GM12878 (cell line): ENCODE data around the gene ING4. TPM values are rescaled to one million over a fixed set of nuclear protein-coding genes. Genes with fewer than 3 reads are reported as not detected.

Experiments
- ATAC-seq: fragments of 200-7000 bp; cut with Tn5 transposase; 3 replicates; pipeline ENCODE4 v1.9.1; 2020; ENCODE audit warnings: mild to moderate bottlenecking, moderate library complexity
- BruUV-seq: library from RNA; stranded (reverse); fragments of 400-500 nt; replicated peaks from 2 replicates; lab custom pipeline; 2021; lab: Mats Ljungman, UMichigan
- CTCF ChIA-PET: fragments of 300-600 bp; sonication (Branson Sonifier 250); formaldehyde crosslinking; extraction: SDS; loops from one replicate; lab custom pipeline; 2021; ENCODE audit warnings: inconsistent platforms; lab: Yijun Ruan, JAX
- POLR2A ChIA-PET: fragments of 350-600 bp; formaldehyde crosslinking; extraction: SDS; loops from one replicate; lab custom pipeline; 2021; ENCODE audit warnings: inconsistent platforms; lab: Charles Lee
- RAD21 ChIA-PET: fragments of 300-600 bp; sonication (Branson Sonifier 250); formaldehyde crosslinking; loops from one replicate; lab custom pipeline; 2023; ENCODE audit warnings: antibody characterized with exemption; ENCODE audit not compliant: unreplicated experiment; lab: Charles Lee
- SMC1A ChIA-PET: fragments of 300-600 bp; sonication (Branson Sonifier 250); formaldehyde crosslinking; loops from one replicate; lab custom pipeline; 2023; ENCODE audit not compliant: unreplicated experiment, uncharacterized antibody; lab: Charles Lee
- DNase-seq: peaks from one replicate; pipeline ENCODE4 v3.0.0-alpha.2; 2011; ENCODE audit warnings: low read depth, low spot score
- FAIRE-seq: peaks from 3 replicates; lab custom pipeline; 2011; peaks lifted over from hg19 to GRCh38; lab: Jason Lieb, UNC
- H2AFZ ChIP-seq: 2 replicates; pipeline ENCODE4 v1.6.0; 2011; ENCODE audit warnings: low read depth, low read length, control low read depth; ENCODE audit not compliant: control insufficient read depth
- H3K27ac ChIP-seq: 2 replicates; pipeline ENCODE4 v1.5.1; 2011; ENCODE audit warnings: control low read depth; ENCODE audit not compliant: control insufficient read depth, insufficient read depth
- H3K27me3 ChIP-seq, 2 experiments: replicated peaks in 1 of 2; 2 replicates each; pipeline versions ENCODE4 v1.6.0 to v1.6.1; 2011; ENCODE audit warnings: low read length in 1 of 2; ENCODE audit not compliant: control insufficient read depth in 2 of 2, insufficient read depth in 2 of 2
- H3K36me3 ChIP-seq, 2 experiments: 2 replicates each; pipeline ENCODE4 v1.5.1; 2011; ENCODE audit warnings: low read length in 1 of 2; ENCODE audit not compliant: control insufficient read depth in 2 of 2, insufficient read depth in 2 of 2
- H3K4me1 ChIP-seq: 2 replicates; pipeline ENCODE4 v1.6.1; 2011; ENCODE audit warnings: mild to moderate bottlenecking, low read length, moderate library complexity, mixed read lengths; ENCODE audit not compliant: control insufficient read depth, insufficient read depth
- H3K4me2 ChIP-seq: 2 replicates; pipeline ENCODE4 v1.6.0; 2011; ENCODE audit warnings: control low read depth; ENCODE audit not compliant: control insufficient read depth, insufficient read depth
- H3K4me3 ChIP-seq: fragments of 200-600 bp; sonication (generic); 2 replicates; pipeline ENCODE4 v1.5.1; 2016
- H3K79me2 ChIP-seq: 2 replicates; pipeline ENCODE4 v1.6.0; 2011; ENCODE audit warnings: low read length; ENCODE audit not compliant: control insufficient read depth, insufficient read depth
- H3K9ac ChIP-seq: 2 replicates; pipeline ENCODE4 v1.8.0; 2011; ENCODE audit warnings: low read length, control low read depth, mixed read lengths; ENCODE audit not compliant: control insufficient read depth, insufficient read depth
- H3K9me3 ChIP-seq: replicated peaks from 3 replicates; pipeline ENCODE4 v1.5.1; 2011; ENCODE audit warnings: mild to moderate bottlenecking, low read length; ENCODE audit not compliant: control insufficient read depth, insufficient read depth
- H4K20me1 ChIP-seq: 2 replicates; pipeline ENCODE4 v1.6.0; 2011; ENCODE audit not compliant: control insufficient read depth, insufficient read depth
- BHLHE40 ChIP-seq, 2 experiments: fragments of 450-650 bp in 1 of 2; IDR thresholded peaks; 2 replicates each; pipeline ENCODE4 v1.6.1; 2011 to 2017; ENCODE audit warnings: low read depth in 2 of 2, borderline replicate concordance in 1 of 2, improper control_type of control experiment in 1 of 2, low read length in 1 of 2, mild to moderate bottlenecking in 1 of 2
- FOXM1 ChIP-seq: IDR thresholded peaks from 2 replicates; pipeline ENCODE4 v1.6.1; 2012; ENCODE audit warnings: low read depth, mild to moderate bottlenecking, inconsistent platforms, low read length, moderate library complexity
- HDGF ChIP-seq: fragments of 450-650 bp; IDR thresholded peaks from 2 replicates; pipeline ENCODE4 v1.6.1; 2016; ENCODE audit warnings: antibody characterized with exemption
- IKZF1 ChIP-seq: fragments of 450-650 bp; conservative IDR thresholded peaks from 2 replicates; pipeline ENCODE4 v1.6.1; 2017; ENCODE audit warnings: antibody characterized with exemption, mild to moderate bottlenecking
- IKZF2 ChIP-seq, 2 experiments: fragments of 450-650 bp; IDR thresholded peaks; 2 replicates each; pipeline ENCODE4 v1.6.1; 2017; ENCODE audit warnings: mild to moderate bottlenecking in 2 of 2, moderate library complexity in 2 of 2
- MEF2A ChIP-seq: IDR thresholded peaks from 2 replicates; pipeline ENCODE4 v1.6.1; 2011; ENCODE audit warnings: low read depth, mild to moderate bottlenecking, low read length, moderate library complexity; ENCODE audit not compliant: insufficient read depth
- MTA2 ChIP-seq: fragments of 450-650 bp; IDR thresholded peaks from 2 replicates; pipeline ENCODE4 v1.6.1; 2016; ENCODE audit warnings: low read depth, mild to moderate bottlenecking, moderate library complexity
- MXI1 ChIP-seq: fragments of 150-350 bp; IDR thresholded peaks from 2 replicates; pipeline ENCODE4 v1.6.1; 2011; ENCODE audit warnings: low read depth, mild to moderate bottlenecking, inconsistent platforms, low read length, improper control_type of control experiment
- NFIC ChIP-seq: IDR thresholded peaks from 2 replicates; pipeline ENCODE4 v1.6.1; 2012; ENCODE audit warnings: low read depth, mild to moderate bottlenecking, inconsistent platforms, low read length, moderate library complexity
- NR2C1 ChIP-seq: fragments of 450-650 bp; IDR thresholded peaks from 2 replicates; pipeline ENCODE4 v1.6.1; 2017; ENCODE audit warnings: antibody characterized with exemption, mild to moderate bottlenecking, moderate library complexity
- NR2C2 ChIP-seq: IDR thresholded peaks from 2 replicates; pipeline ENCODE4 v1.6.1; 2011; ENCODE audit warnings: borderline replicate concordance, low read depth; ENCODE audit not compliant: control insufficient read depth, insufficient read length
- POU2F2 ChIP-seq: IDR thresholded peaks from 3 replicates; pipeline ENCODE4 v1.6.1; 2011; ENCODE audit warnings: low read depth, mild to moderate bottlenecking, low read length, borderline replicate concordance
- RAD51 ChIP-seq: fragments of 450-650 bp; IDR thresholded peaks from 2 replicates; pipeline ENCODE4 v1.6.1; 2016; ENCODE audit warnings: moderate library complexity, mild to moderate bottlenecking, inconsistent platforms
- RUNX3 ChIP-seq: IDR thresholded peaks from 2 replicates; pipeline ENCODE4 v1.6.1; 2012; ENCODE audit warnings: low read length, inconsistent platforms
- SIN3A ChIP-seq: IDR thresholded peaks from 2 replicates; pipeline ENCODE4 v1.6.1; 2012; ENCODE audit warnings: low read depth, low read length, improper control_type of control experiment
- SPI1 ChIP-seq: IDR thresholded peaks from 2 replicates; pipeline ENCODE4 v1.6.1; 2011; ENCODE audit warnings: low read depth, mild to moderate bottlenecking, low read length, moderate library complexity, borderline replicate concordance; ENCODE audit not compliant: insufficient read depth
- ZSCAN29 ChIP-seq: fragments of 450-650 bp; IDR thresholded peaks from 2 replicates; pipeline ENCODE4 v1.6.1; 2017; ENCODE audit warnings: mild to moderate bottlenecking, moderate library complexity
- WGBS: methylation state at CpG from one replicate; pipeline ENCODE4 v1.1.6; 2016; ENCODE audit warnings: low lambda C conversion rate; ENCODE audit not compliant: insufficient replicate concordance, insufficient coverage; ENCODE audit errors: missing lambda C conversion rate; 5-methylcytosine and 5-hydroxymethylcytosine counted together
- in situ Hi-C: fragments of 300-500 bp; cut with MboI; formaldehyde crosslinking; loops from 9 replicates; pipeline ENCODE4 v1.14.3; 2018; ENCODE audit warnings: mixed read lengths
- intact Hi-C: fragments of 100-400 bp; cut with micrococcal nuclease; formaldehyde crosslinking; loops from one replicate; pipeline ENCODE4 v1.14.2; 2022; ENCODE audit not compliant: unreplicated experiment
- polyA plus RNA-seq, 11 experiments: library from polyadenylated mRNA; depleted of rRNA in 4 of 11; unstranded in 6 of 11; stranded (reverse) in 5 of 11; fragments of >200 nt; fragmentation: Nextera tagmentation in 4 of 11; fragmentation: Illumina TruSeq in 1 of 11; extraction: Ambion mirVana in 4 of 11; extraction: Trizol in 1 of 11; gene quantifications; 1 replicate in 1 of 11; 2 replicates in 10 of 11; pipeline versions ENCODE4 v1.2.1 to v1.2.3, GENCODE V29; 2011 to 2016; ENCODE audit warnings: inconsistent platforms in 2 of 11, missing spikeins in 2 of 11, low read depth in 1 of 11
- total RNA-seq, 4 experiments: library from RNA; depleted of rRNA in 3 of 4; stranded (reverse); fragments of >200 nt in 3 of 4; fragmentation: Illumina TruSeq in 1 of 4; extraction: Trizol in 1 of 4; gene quantifications; 2 replicates each; pipeline versions ENCODE4 v1.2.1 to v1.2.3, GENCODE V29; 2013 to 2021
- TF ChIP-seq, protein P1 (sequence below): fragments of 450-650 bp; IDR thresholded peaks from 2 replicates; pipeline ENCODE4 v1.6.1; 2017; ENCODE audit warnings: antibody characterized with exemption, mild to moderate bottlenecking, moderate library complexity
- TF ChIP-seq, protein P2 (sequence below): fragments of 450-650 bp; conservative IDR thresholded peaks from 2 replicates; pipeline ENCODE4 v1.6.1; 2017; ENCODE audit warnings: mild to moderate bottlenecking, moderate library complexity

The ING4 gene
- total and polyA plus RNA-seq, 10 of the 15 experiments (the other 5 are each of a cell fraction or from before 2014, with no cell fraction given): 7.2 to 53.9 (median 21.8) TPM

- WGBS: 85% methylated on average over 8 of the region's 8 CpGs
- ATAC-seq (peak; percentile 67), FAIRE-seq (no peak), DNase-seq (no peak)
- no TSS peak for BruUV-seq
- ChIA-PET CTCF (interaction anchor here (1.0 to 2.6 kb wide), 4 partner anchors 8 to 89 kb away, joined by 4 to 7 read pairs (median 5); no protein-coding TSS in a partner anchor), RAD21 (interaction anchor here (1.1 to 2.2 kb wide), 5 partner anchors 9 to 63 kb away, joined by 3 to 8 read pairs (median 5); partner anchors contain the start of genes LPAR5 and ZNF384), POLR2A (interaction anchor here (1.0 to 2.2 kb wide), 6 partner anchors 13 to 63 kb away, joined by 3 to 10 read pairs (median 8); partner anchors contain the start of gene ZNF384), SMC1A (interaction anchor here (1.8 to 3.6 kb wide), 2 partner anchors 13 to 58 kb away, joined by 7 to 13 read pairs; no protein-coding TSS in a partner anchor)
- Histone ChIP-seq H3K27ac (peak overlapping the region; percentile 43; the same call in 1 of the 2 replicates), H3K36me3 (no peaks in the 10 kb centered on the region), H3K27me3 (no peaks in the 10 kb centered on the region), H3K79me2 (peaks cover 10% of the 10 kb centered on the region), H3K4me1 (peaks cover 26% of the 10 kb centered on the region), H3K4me2 (peak overlapping the region; percentile 59), H3K9ac (no peak overlapping the region), H2AFZ (no peak overlapping the region), H3K4me3 (peak overlapping the region; percentile 60; the same call in 1 of the 2 replicates), H4K20me1 (no peaks in the 10 kb centered on the region), H3K9me3 (no peaks in the 10 kb centered on the region)
- intact Hi-C loops (loop anchor here (2.0 kb wide), 1 partner anchor 62 kb away; the partner anchor contains the start of gene ZNF384), in situ Hi-C loops (no loop called here)
- TF ChIP-seq MEF2A (no peak), IKZF2 (IDR thresholded peaks at IDR 0.05) (peak in 1 of 2 experiments; percentile 37; a peak in 2 of 4 replicates), NR2C2 (no peak), SIN3A (peak; percentile 53; the same call in 1 of the 2 replicates), ZSCAN29 (0 out of 2 replicates have a peak, but pooled peaks have one; percentile 19), NR2C1 (0 out of 2 replicates have a peak, but pooled peaks have one; percentile 11), FOXM1 (no peak), POU2F2 (peak; percentile 39; the same call in 1 of the 3 replicates), NFIC (0 out of 2 replicates have a peak, but pooled peaks have one; percentile 19), BHLHE40 (IDR thresholded peaks at IDR 0.05; ENCODE audit: borderline replicate concordance in 1 of 2, low read depth in 2 of 2, low read length in 1 of 2) (peak in 1 of 2 experiments; percentile 49; a peak in 1 of 4 replicates), HDGF (no peak), IKZF1 (peak; percentile 46), RUNX3 (peak; percentile 49; the same call in 1 of the 2 replicates), RAD51 (0 out of 2 replicates have a peak, but pooled peaks have one; percentile 29), MXI1 (peak; percentile 44; the same call in 1 of the 2 replicates), MTA2 (peak; percentile 35; the same call in 1 of the 2 replicates), SPI1 (peak; percentile 51)
- TF ChIP-seq, protein P1, sequence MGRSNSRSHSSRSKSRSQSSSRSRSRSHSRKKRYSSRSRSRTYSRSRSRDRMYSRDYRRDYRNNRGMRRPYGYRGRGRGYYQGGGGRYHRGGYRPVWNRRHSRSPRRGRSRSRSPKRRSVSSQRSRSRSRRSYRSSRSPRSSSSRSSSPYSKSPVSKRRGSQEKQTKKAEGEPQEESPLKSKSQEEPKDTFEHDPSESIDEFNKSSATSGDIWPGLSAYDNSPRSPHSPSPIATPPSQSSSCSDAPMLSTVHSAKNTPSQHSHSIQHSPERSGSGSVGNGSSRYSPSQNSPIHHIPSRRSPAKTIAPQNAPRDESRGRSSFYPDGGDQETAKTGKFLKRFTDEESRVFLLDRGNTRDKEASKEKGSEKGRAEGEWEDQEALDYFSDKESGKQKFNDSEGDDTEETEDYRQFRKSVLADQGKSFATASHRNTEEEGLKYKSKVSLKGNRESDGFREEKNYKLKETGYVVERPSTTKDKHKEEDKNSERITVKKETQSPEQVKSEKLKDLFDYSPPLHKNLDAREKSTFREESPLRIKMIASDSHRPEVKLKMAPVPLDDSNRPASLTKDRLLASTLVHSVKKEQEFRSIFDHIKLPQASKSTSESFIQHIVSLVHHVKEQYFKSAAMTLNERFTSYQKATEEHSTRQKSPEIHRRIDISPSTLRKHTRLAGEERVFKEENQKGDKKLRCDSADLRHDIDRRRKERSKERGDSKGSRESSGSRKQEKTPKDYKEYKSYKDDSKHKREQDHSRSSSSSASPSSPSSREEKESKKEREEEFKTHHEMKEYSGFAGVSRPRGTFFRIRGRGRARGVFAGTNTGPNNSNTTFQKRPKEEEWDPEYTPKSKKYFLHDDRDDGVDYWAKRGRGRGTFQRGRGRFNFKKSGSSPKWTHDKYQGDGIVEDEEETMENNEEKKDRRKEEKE: no peak
- TF ChIP-seq, protein P2, sequence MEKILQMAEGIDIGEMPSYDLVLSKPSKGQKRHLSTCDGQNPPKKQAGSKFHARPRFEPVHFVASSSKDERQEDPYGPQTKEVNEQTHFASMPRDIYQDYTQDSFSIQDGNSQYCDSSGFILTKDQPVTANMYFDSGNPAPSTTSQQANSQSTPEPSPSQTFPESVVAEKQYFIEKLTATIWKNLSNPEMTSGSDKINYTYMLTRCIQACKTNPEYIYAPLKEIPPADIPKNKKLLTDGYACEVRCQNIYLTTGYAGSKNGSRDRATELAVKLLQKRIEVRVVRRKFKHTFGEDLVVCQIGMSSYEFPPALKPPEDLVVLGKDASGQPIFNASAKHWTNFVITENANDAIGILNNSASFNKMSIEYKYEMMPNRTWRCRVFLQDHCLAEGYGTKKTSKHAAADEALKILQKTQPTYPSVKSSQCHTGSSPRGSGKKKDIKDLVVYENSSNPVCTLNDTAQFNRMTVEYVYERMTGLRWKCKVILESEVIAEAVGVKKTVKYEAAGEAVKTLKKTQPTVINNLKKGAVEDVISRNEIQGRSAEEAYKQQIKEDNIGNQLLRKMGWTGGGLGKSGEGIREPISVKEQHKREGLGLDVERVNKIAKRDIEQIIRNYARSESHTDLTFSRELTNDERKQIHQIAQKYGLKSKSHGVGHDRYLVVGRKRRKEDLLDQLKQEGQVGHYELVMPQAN: peak; percentile 19; the same call in 1 of the 2 replicates
These were observed 36.1 kb downstream of the ING4 start for GRCh38 chr12:6626654-6627283.
